Endodermal cell (in vitro differentiated cells): ENCODE results near the gene UQCR10. TPM values are rescaled to one million over a fixed set of nuclear protein-coding genes. Genes with fewer than 3 reads are reported as not detected.

Experiments
- DNase-seq: peaks from one replicate; pipeline ENCODE4 v3.0.0-alpha.2; 2017
- H3K27ac ChIP-seq: 2 replicates; pipeline ENCODE4 v1.5.1; 2013; ENCODE audit warnings: mild to moderate bottlenecking, low read depth, low read length, moderate library complexity
- H3K27me3 ChIP-seq: 2 replicates; pipeline ENCODE4 v1.6.1; 2013; ENCODE audit warnings: mild to moderate bottlenecking, low read length, moderate library complexity; ENCODE audit not compliant: insufficient read depth, control insufficient read depth, poor library complexity, severe bottlenecking
- H3K36me3 ChIP-seq: 2 replicates; pipeline ENCODE4 v1.7.0; 2013; ENCODE audit warnings: mild to moderate bottlenecking, low read length, moderate library complexity; ENCODE audit not compliant: control insufficient read depth, insufficient read depth
- H3K4me1 ChIP-seq: one replicate; pipeline ENCODE4 v1.7.0; 2013; ENCODE audit warnings: low read length; ENCODE audit not compliant: control insufficient read depth, insufficient read depth
- H3K4me3 ChIP-seq: 2 replicates; pipeline ENCODE4 v1.5.1; 2013; ENCODE audit warnings: mild to moderate bottlenecking, low read length, moderate library complexity
- H3K9ac ChIP-seq: 2 replicates; pipeline ENCODE4 v1.6.1; 2013; ENCODE audit warnings: mild to moderate bottlenecking, low read length, moderate library complexity; ENCODE audit not compliant: poor library complexity, severe bottlenecking; ENCODE audit errors: extremely low read depth
- H3K9me3 ChIP-seq: 2 replicates; pipeline ENCODE4 v1.6.1; 2013; ENCODE audit warnings: mild to moderate bottlenecking, low read length, moderate library complexity; ENCODE audit not compliant: control insufficient read depth
- H3K27ac Mint-ChIP-seq: 2 replicates; pipeline ENCODE4 v1.8.0; 2020; ENCODE audit warnings: mixed read lengths
- H3K27me3 Mint-ChIP-seq: 2 replicates; pipeline ENCODE4 v1.8.0; 2021; ENCODE audit warnings: mild to moderate bottlenecking, mixed read lengths; ENCODE audit not compliant: insufficient read depth
- H3K36me3 Mint-ChIP-seq: 2 replicates; pipeline ENCODE4 v1.8.0; 2020; ENCODE audit warnings: low read depth, mixed read lengths
- H3K4me1 Mint-ChIP-seq: 2 replicates; pipeline ENCODE4 v1.8.0; 2020; ENCODE audit warnings: mixed read lengths
- H3K4me3 Mint-ChIP-seq: 2 replicates; pipeline ENCODE4 v1.8.0; 2020; ENCODE audit warnings: mild to moderate bottlenecking, moderate library complexity, mixed read lengths
- H3K9me3 Mint-ChIP-seq: 2 replicates; pipeline ENCODE4 v1.8.0; 2020; ENCODE audit warnings: mild to moderate bottlenecking, mixed read lengths
- WGBS, 2 experiments: methylation state at CpG; one replicate each; pipeline versions ENCODE4 v1.1.5 to v1.1.7; 2013; ENCODE audit warnings: missing lambda C conversion rate in 2 of 2, mixed read lengths in 1 of 2; ENCODE audit not compliant: insufficient coverage in 1 of 2, insufficient read length in 1 of 2; 5-methylcytosine and 5-hydroxymethylcytosine counted together
- total RNA-seq, 2 donors: library from RNA; stranded (reverse); fragmentation: NEBNext Ultra II Directional in 1 of 2; extraction: Animal tissue kit (Norgen Biotek cat#: 25700) in 1 of 2; gene quantifications; 2 replicates in 1 of 2; 3 replicates in 1 of 2; pipeline ENCODE4 v1.2.1, GENCODE V29; 2021
- TF ChIP-seq, protein P1 (sequence below): fragments of 200-600 bp; sonication (generic); conservative IDR thresholded peaks from 2 replicates; pipeline ENCODE4 v1.5.0; 2021; ENCODE audit warnings: antibody characterized with exemption, mild to moderate bottlenecking

Gene UQCR10
- total RNA-seq, 2 donors from 2014 or later = 111 to 120 TPM

DNA sequence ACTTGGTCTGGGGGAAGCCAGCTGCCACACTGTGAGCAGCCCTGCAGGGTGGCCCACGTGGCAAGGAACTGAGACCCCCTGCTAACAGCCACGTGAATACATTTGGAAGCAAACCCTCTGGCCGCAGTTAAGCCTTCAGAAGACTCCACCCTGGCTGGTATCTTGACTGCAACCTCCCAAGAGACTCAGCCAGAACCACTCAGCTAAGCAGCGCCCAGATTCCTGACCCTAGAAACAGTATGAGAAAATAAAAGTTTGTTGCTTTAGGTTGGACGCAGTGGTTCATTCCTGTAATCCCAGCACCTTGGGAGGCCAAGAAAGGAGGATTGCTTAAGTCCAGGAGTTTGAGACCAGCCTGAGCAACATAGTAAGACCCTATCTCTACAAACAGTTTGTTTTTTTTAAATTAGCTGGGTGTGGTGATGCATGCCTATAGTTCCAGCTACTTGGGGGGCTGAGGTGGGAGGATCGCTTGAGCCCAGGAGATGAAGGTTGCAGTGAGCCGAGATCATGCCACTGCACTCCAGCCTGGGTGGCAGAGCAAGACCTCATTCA, 9.0 kb upstream of the UQCR10 start:
- no peak overlapping the region for H3K27ac Mint-ChIP-seq
- no peak overlapping the region for H3K27ac ChIP-seq
- TF ChIP-seq, protein P1, sequence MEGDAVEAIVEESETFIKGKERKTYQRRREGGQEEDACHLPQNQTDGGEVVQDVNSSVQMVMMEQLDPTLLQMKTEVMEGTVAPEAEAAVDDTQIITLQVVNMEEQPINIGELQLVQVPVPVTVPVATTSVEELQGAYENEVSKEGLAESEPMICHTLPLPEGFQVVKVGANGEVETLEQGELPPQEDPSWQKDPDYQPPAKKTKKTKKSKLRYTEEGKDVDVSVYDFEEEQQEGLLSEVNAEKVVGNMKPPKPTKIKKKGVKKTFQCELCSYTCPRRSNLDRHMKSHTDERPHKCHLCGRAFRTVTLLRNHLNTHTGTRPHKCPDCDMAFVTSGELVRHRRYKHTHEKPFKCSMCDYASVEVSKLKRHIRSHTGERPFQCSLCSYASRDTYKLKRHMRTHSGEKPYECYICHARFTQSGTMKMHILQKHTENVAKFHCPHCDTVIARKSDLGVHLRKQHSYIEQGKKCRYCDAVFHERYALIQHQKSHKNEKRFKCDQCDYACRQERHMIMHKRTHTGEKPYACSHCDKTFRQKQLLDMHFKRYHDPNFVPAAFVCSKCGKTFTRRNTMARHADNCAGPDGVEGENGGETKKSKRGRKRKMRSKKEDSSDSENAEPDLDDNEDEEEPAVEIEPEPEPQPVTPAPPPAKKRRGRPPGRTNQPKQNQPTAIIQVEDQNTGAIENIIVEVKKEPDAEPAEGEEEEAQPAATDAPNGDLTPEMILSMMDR = no peak
- no peaks in the 10 kb centered on the region for H3K9me3 Mint-ChIP-seq
- no peaks in the 10 kb centered on the region for H3K27me3 ChIP-seq
- 58 to 73% methylated on average over 3 to 7 of the region's 7 CpGs for WGBS, 2 experiments
- no peak for DNase-seq
- no peak overlapping the region for H3K4me3 Mint-ChIP-seq
- no peaks in the 10 kb centered on the region for H3K36me3 ChIP-seq
- H3K4me3 ChIP-seq = no peak overlapping the region
- no peaks in the 10 kb centered on the region for H3K27me3 Mint-ChIP-seq
- no peaks in the 10 kb centered on the region for H3K9me3 ChIP-seq
- no peaks in the 10 kb centered on the region for H3K4me1 Mint-ChIP-seq
- no peak overlapping the region for H3K9ac ChIP-seq
- H3K4me1 ChIP-seq = no peaks in the 10 kb centered on the region
- no peaks in the 10 kb centered on the region for H3K36me3 Mint-ChIP-seq

DNA sequence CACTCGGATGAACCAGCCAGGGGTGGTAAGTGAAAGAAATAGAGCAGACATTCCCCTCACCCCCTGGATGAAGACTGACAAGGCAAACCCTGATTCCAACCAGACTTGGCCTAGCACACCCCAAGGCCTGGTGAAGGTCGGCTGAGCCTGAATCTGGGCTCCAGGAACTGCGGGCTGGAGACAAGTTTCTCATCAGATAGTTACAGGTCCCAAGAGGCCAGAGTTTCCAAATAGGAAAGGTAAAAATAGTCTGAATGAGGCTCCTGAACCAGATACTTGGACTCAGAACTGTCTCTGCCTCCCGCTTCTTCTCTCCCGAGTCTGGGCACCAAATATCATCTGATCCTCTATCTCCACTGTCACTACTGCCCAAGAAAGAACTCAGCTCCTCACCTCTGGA, 8.2 kb upstream of the UQCR10 start:
- DNase-seq = no peak
- TF ChIP-seq, protein P1 = no peak
- Mint-ChIP-seq H3K27me3 (no peaks in the 10 kb centered on the region), H3K4me1 (no peaks in the 10 kb centered on the region), H3K27ac (no peak overlapping the region), H3K36me3 (no peaks in the 10 kb centered on the region), H3K4me3 (no peak overlapping the region), H3K9me3 (no peaks in the 10 kb centered on the region)
- Histone ChIP-seq H3K9me3 (no peaks in the 10 kb centered on the region), H3K27me3 (no peaks in the 10 kb centered on the region), H3K27ac (no peak overlapping the region), H3K4me1 (no peaks in the 10 kb centered on the region), H3K9ac (no peak overlapping the region), H3K36me3 (no peaks in the 10 kb centered on the region), H3K4me3 (no peak overlapping the region)
- 77 to 84% methylated on average over 3 to 5 of the region's 5 CpGs for WGBS, 2 experiments

- Histone ChIP-seq H3K36me3 (no peaks in the 10 kb centered on the region), H3K4me3 (no peak overlapping the region), H3K4me1 (no peaks in the 10 kb centered on the region), H3K9me3 (no peaks in the 10 kb centered on the region), H3K9ac (no peak overlapping the region), H3K27ac (no peak overlapping the region), H3K27me3 (no peaks in the 10 kb centered on the region)
- Mint-ChIP-seq H3K4me3 (no peak overlapping the region), H3K27ac (no peak overlapping the region), H3K9me3 (no peaks in the 10 kb centered on the region), H3K4me1 (peaks cover 5% of the 10 kb centered on the region), H3K27me3 (no peaks in the 10 kb centered on the region), H3K36me3 (no peaks in the 10 kb centered on the region)
- TF ChIP-seq, protein P1 = no peak
- 74 to 77% methylated on average over 12 to 15 of the region's 15 CpGs for WGBS, 2 experiments
- peak; percentile 66 for DNase-seq
These were observed 4.9 kb upstream of the UQCR10 start for GRCh38 chr22:29762263-29762662.
